ENCODE data around the gene GNAT2.

The GNAT2 gene

GRCh38 chr1:109636201-109636952, 17.0 kb upstream of the GNAT2 start (continued):
- TF ChIP-seq ZNF629 (tag by site-specific recombination; IDR thresholded peaks at IDR 0.05): peak; percentile 62; the same call in 1 of the 2 replicates
- TF ChIP-seq ZNF558 (tag by site-specific recombination; IDR thresholded peaks at IDR 0.05): no peak
- TF ChIP-seq ZNF837 (tag by site-specific recombination; IDR thresholded peaks at IDR 0.05): no peak
- no peak for TF ChIP-seq PRDM6 (tag by site-specific recombination; IDR thresholded peaks at IDR 0.05)
- 0 out of 2 replicates have a peak, but pooled peaks have one; percentile 11 for TF ChIP-seq SP2 (tag by site-specific recombination; IDR thresholded peaks at IDR 0.05)

- ChIA-PET CTCF (interaction anchor here (0.5 to 11.3 kb wide), 11 partner anchors 17 to 824 kb away, joined by 3 to 345 read pairs (median 4); partner anchors contain the start of gene AHCYL1), POLR2A (interaction anchor here (0.7 to 1.1 kb wide), 3 partner anchors 16 to 384 kb away, joined by 3 to 6 read pairs (median 3); partner anchors contain the start of gene GNAI3)
- no peaks in the 10 kb centered on the region for H3K9me3 ChIP-seq (ENCODE audit: control insufficient read depth, insufficient read depth, low read depth, low read length)
- H3K27ac ChIP-seq (ENCODE audit: extremely low read depth, low read depth, low read length): no peak overlapping the region
- no peaks in the 10 kb centered on the region for H3K4me1 ChIP-seq (ENCODE audit: control insufficient read depth, insufficient read depth, low read length)
- peaks cover 0 to 14% of the 10 kb centered on the region in 2 experiments; a peak in 1 of 3 replicates for H3K36me3 ChIP-seq (ENCODE audit: control insufficient read depth in 2 of 2, insufficient read depth in 1 of 2, low read length in 2 of 2)
- TF ChIP-seq ZNF133 (tag by site-specific recombination; IDR thresholded peaks at IDR 0.05) (no peak), ZNF280D (tag by site-specific recombination; IDR thresholded peaks at IDR 0.05) (no peak), ZNF561 (tag by site-specific recombination; IDR thresholded peaks at IDR 0.05; ENCODE audit: borderline replicate concordance) (no peak), KLF7 (tag by site-specific recombination; IDR thresholded peaks at IDR 0.05; ENCODE audit: borderline replicate concordance) (no peak), ZFP69B (tag by site-specific recombination; IDR thresholded peaks at IDR 0.05) (no peak), ZNF548 (tag by site-specific recombination; IDR thresholded peaks at IDR 0.05) (no peak), PRDM10 (tag by site-specific recombination; IDR thresholded peaks at IDR 0.05) (no peak), ZNF747 (tag by site-specific recombination; IDR thresholded peaks at IDR 0.05) (no peak)
- H3K4me3 ChIP-seq (ENCODE audit: low read depth, low read length): no peak overlapping the region
Measured at GRCh38 chr1:109635862-109636200, 16.4 kb upstream of the GNAT2 start.
